Frontal cortex (tissue), 4 donors: ENCODE data around the gene LRCH2. TPM values are rescaled to one million over a fixed set of nuclear protein-coding genes. Genes with fewer than 3 reads are reported as not detected.
A peak's percentile ranks its signal among the peaks of the same experiment; 100 is the strongest.

Experiments used
- DNase-seq, 2 donors: peaks; one replicate each; pipeline ENCODE4 v3.0.0; 2012; ENCODE audit warnings: low spot score in 2 of 2
- FAIRE-seq: peaks from 2 replicates; lab custom pipeline; 2012; peaks lifted over from hg19 to GRCh38; lab: Jason Lieb, UNC
- small RNA-seq: library from RNA; depleted of rRNA; stranded (forward); fragments of <200 nt; gene quantifications from one replicate; pipeline ENCODE3, GENCODE V24; 2014
- total RNA-seq: library from RNA; depleted of rRNA; stranded (reverse); fragments of >200 nt; gene quantifications from one replicate; pipeline ENCODE4 v1.2.3, GENCODE V29; 2014
- donor health status: control.
- donor health status: control.
- donor health status: control.

Gene LRCH2
- total RNA-seq, 1 donor from 2014 or later = 57.1 TPM

DNA sequence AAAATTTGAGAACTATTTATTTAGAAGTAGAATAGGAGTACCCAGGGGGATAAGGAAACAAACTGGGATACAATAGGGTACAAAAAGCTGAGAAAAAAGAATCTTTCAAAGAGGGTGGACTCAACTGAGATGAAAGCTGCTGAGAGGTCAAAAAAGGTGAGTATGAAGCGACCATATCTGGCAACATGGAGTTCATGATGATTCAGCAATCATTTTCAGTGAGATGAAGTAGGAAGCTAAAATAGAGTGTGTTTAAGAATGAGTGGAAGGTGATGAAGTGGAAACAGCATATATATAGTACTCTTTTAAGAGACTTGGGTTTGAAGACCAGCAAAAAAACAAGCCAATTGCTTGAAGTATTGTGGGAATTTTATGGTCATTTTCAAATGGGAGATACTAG, 144.5 kb downstream of the LRCH2 start:
- DNase-seq (no peak), FAIRE-seq (no peak)

DNA sequence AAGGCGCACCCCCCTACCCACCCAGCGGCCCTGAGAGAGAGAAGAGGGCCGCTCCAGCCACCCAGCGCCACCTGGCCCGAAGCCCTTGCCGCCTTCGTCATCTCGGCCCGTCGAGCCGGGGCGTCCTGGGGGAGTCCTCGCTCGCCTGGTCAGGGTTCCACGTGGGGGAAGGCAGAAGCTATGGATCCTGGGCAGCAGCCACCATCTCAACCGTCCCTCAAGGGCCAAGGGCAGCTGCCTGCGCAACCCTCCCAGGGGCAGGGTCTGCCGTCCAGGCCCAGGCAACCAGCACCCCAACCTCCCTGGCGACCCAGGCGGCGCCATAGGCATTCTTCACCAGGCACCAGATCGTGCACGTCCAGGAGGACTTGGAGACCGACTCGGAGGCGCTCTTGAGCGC, 165.0 kb downstream of the LRCH2 start:
- DNase-seq (no peak), FAIRE-seq (no peak)

GRCh38 chrX:115067812-115068211, 166.1 kb downstream of the LRCH2 start:
- DNase-seq (no peak), FAIRE-seq (no peak)

- DNase-seq (no peak), FAIRE-seq (no peak)
Measured at GRCh38 chrX:115065304-115065703, 168.6 kb downstream of the LRCH2 start.

Small RNAs within 50 kb of the gene (small RNA-seq; reads per million reads assigned to genes)
- not detected for gene RF00019
- 71.4 reads per million, percentile 98 among the genes with 10 or more reads in this experiment for gene SNORA35B

Other genes with a start within 250 kb of the LRCH2 start
- 4.9 TPM for gene IL13RA2, start 216.5 kb downstream of the LRCH2 start, total RNA-seq
- not detected for gene RBMXL3, start 44.7 kb downstream of the LRCH2 start, total RNA-seq
- gene LUZP4, start 55.6 kb upstream of the LRCH2 start, total RNA-seq = not detected